HCT116 (cell line): Measurements from ENCODE around the gene SLC9B1. TPM values are rescaled to one million over a fixed set of nuclear protein-coding genes. Genes with fewer than 3 reads are reported as not detected.
"Not testable (repeated sequence)": the region's sequence is repeated elsewhere in the genome, so short reads cannot be mapped to it uniquely, and the experiment has no call there.

ENCODE experiments used
- ATAC-seq: fragments of 200-7000 bp; cut with Tn5 transposase; 2 replicates; pipeline ENCODE4 v1.9.1; 2020; ENCODE audit warnings: mild to moderate bottlenecking, moderate library complexity
- BruUV-seq: library from RNA; stranded (reverse); fragments of 400-500 nt; replicated peaks from 2 replicates; lab custom pipeline; 2021; lab: Mats Ljungman, UMichigan
- CTCF ChIA-PET: fragments of 300-600 bp; sonication (Branson Sonifier 250); formaldehyde crosslinking; loops from one replicate; lab custom pipeline; 2021; ENCODE audit warnings: antibody characterized with exemption; lab: Charles Lee
- POLR2A ChIA-PET: fragments of 300-600, 350-600 bp; sonication (Branson Sonifier 250); formaldehyde crosslinking; loops from one replicate; lab custom pipeline; 2021; ENCODE audit warnings: antibody characterized with exemption; lab: Charles Lee
- RAD21 ChIA-PET, 2 experiments: fragments of 300-600 bp; sonication (Branson Sonifier 250); formaldehyde crosslinking; loops; one replicate each; lab custom pipeline; 2023; ENCODE audit warnings: low total read pairs in 2 of 2; ENCODE audit not compliant: uncharacterized antibody in 2 of 2, unreplicated experiment in 2 of 2, low non-redundant PET in 1 of 2; lab: Charles Lee
- DNase-seq: peaks from one replicate; pipeline ENCODE4 v3.0.0-alpha.2; 2010; ENCODE audit warnings: low read depth, low spot score
- H2AFZ ChIP-seq: fragments of 200-600 bp; shearing (Covaris generic), sonication (generic); 2 replicates; pipeline ENCODE4 v1.6.1; 2017; ENCODE audit warnings: low read depth, mixed run types, mixed read lengths, antibody characterized with exemption, low read length; ENCODE audit not compliant: poor library complexity, severe bottlenecking
- H3K27ac ChIP-seq: 2 replicates; pipeline ENCODE4 v1.5.1; 2012; ENCODE audit warnings: low read depth, low read length
- H3K27me3 ChIP-seq: fragments of 200-600 bp; sonication (generic); 2 replicates; pipeline ENCODE4 v1.6.1; 2016; ENCODE audit warnings: mixed run types, low read length, mixed read lengths; ENCODE audit not compliant: insufficient read depth
- H3K36me3 ChIP-seq, 2 experiments: fragments of 200-500 bp in 1 of 2; fragments of 200-600 bp in 1 of 2; sonication (Bioruptor generic) in 1 of 2; sonication (generic) in 1 of 2; 2 replicates each; pipeline versions ENCODE4 v1.5.1 to v1.6.1; 2014 to 2016; ENCODE audit warnings: low read length in 2 of 2, inconsistent platforms in 1 of 2, mixed read lengths in 1 of 2, mixed run types in 1 of 2; ENCODE audit not compliant: insufficient read depth in 2 of 2, control insufficient read depth in 1 of 2
- H3K4me1 ChIP-seq, 2 experiments: fragments of 200-600 bp in 1 of 2; sonication (generic) in 1 of 2; 2 replicates each; pipeline versions ENCODE4 v1.5.1 to v1.6.1; 2012 to 2017; ENCODE audit warnings: low read length in 2 of 2, inconsistent platforms in 1 of 2, mild to moderate bottlenecking in 1 of 2, mixed read lengths in 1 of 2, mixed run types in 1 of 2, moderate library complexity in 1 of 2; ENCODE audit not compliant: insufficient read depth in 2 of 2, control insufficient read depth in 1 of 2
- H3K4me2 ChIP-seq: fragments of 200-600 bp; sonication (generic); 2 replicates; pipeline ENCODE4 v1.6.1; 2017; ENCODE audit warnings: mixed run types, low read length, mixed read lengths
- H3K4me3 ChIP-seq, 2 experiments: fragments of 200-600 bp in 1 of 2; sonication (generic) in 1 of 2; replicated peaks in 1 of 2; 2 replicates each; pipeline ENCODE4 v1.5.1; 2011 to 2016; ENCODE audit warnings: low read length in 2 of 2, control low read depth in 1 of 2, low read depth in 1 of 2, mild to moderate bottlenecking in 1 of 2, mixed read lengths in 1 of 2, mixed run types in 1 of 2
- H3K79me2 ChIP-seq: fragments of 200-600 bp; sonication (generic); 2 replicates; pipeline ENCODE4 v1.6.1; 2017; ENCODE audit warnings: mild to moderate bottlenecking, mixed run types, low read length, moderate library complexity, mixed read lengths; ENCODE audit not compliant: insufficient read depth
- H3K9ac ChIP-seq: fragments of 200-600 bp; sonication (generic); 2 replicates; pipeline ENCODE4 v1.6.1; 2016; ENCODE audit warnings: low read length, mixed read lengths
- H3K9me2 ChIP-seq: fragments of 200-600 bp; sonication (generic), shearing (Covaris generic); 2 replicates; pipeline ENCODE4 v1.6.1; 2017; ENCODE audit warnings: mixed run types, mild to moderate bottlenecking, moderate library complexity; ENCODE audit not compliant: insufficient read depth
- H3K9me3 ChIP-seq, 2 experiments: fragments of 200-500 bp in 1 of 2; fragments of 200-600 bp in 1 of 2; sonication (Bioruptor generic) in 1 of 2; sonication (generic) in 1 of 2; 2 replicates each; pipeline ENCODE4 v1.6.1; 2014 to 2017; ENCODE audit warnings: low read length in 2 of 2, mixed read lengths in 2 of 2, inconsistent platforms in 1 of 2, low read depth in 1 of 2, mild to moderate bottlenecking in 1 of 2, mixed run types in 1 of 2, moderate library complexity in 1 of 2; ENCODE audit not compliant: control insufficient read depth in 1 of 2, insufficient read depth in 1 of 2
- H4K20me1 ChIP-seq: fragments of 200-600 bp; sonication (generic), shearing (Covaris generic); 2 replicates; pipeline ENCODE4 v1.6.1; 2017; ENCODE audit warnings: mixed run types, mild to moderate bottlenecking, moderate library complexity; ENCODE audit not compliant: insufficient read depth
- EZH2phosphoT487 ChIP-seq: fragments of 200-600 bp; IDR thresholded peaks from 2 replicates; pipeline ENCODE4 v1.6.1; 2018; ENCODE audit warnings: antibody characterized with exemption, borderline replicate concordance
- POLR2A ChIP-seq: IDR thresholded peaks from 2 replicates; pipeline ENCODE4 v1.7.0; 2011; ENCODE audit warnings: borderline replicate concordance; ENCODE audit not compliant: insufficient read depth, insufficient read length; ENCODE audit errors: extremely low read depth
- REST ChIP-seq: IDR thresholded peaks from 2 replicates; pipeline ENCODE4 v1.6.1; 2012; ENCODE audit warnings: low read depth
- YY1 ChIP-seq: IDR thresholded peaks from 2 replicates; pipeline ENCODE4 v1.6.1; 2011; ENCODE audit warnings: low read length, low read depth, moderate library complexity, mild to moderate bottlenecking; ENCODE audit not compliant: insufficient replicate concordance; ENCODE audit errors: extremely low read depth
- ZBTB33 ChIP-seq: IDR thresholded peaks from 2 replicates; pipeline ENCODE4 v1.6.1; 2011; ENCODE audit warnings: mild to moderate bottlenecking, low read length, moderate library complexity; ENCODE audit not compliant: insufficient replicate concordance; ENCODE audit errors: extremely low read depth
- ZNF274 ChIP-seq: fragments of 200-500 bp; sonication (Bioruptor generic); IDR thresholded peaks from 2 replicates; pipeline ENCODE4 v1.6.1; 2014; ENCODE audit warnings: mild to moderate bottlenecking, low read depth, low read length, inconsistent platforms
- intact Hi-C: fragments of 100-400 bp; cut with micrococcal nuclease; formaldehyde crosslinking; loops from 2 replicates; pipeline ENCODE4 v1.10.0; 2022
- total RNA-seq: library from RNA; stranded (reverse); gene quantifications from one replicate; pipeline ENCODE4 v1.2.1, GENCODE V29; 2021; ENCODE audit not compliant: unreplicated experiment
- TF ChIP-seq, protein P1 (sequence below): IDR thresholded peaks from 2 replicates; pipeline ENCODE4 v1.6.1; 2012

The SLC9B1 gene
- total RNA-seq, 1 experiment from 2014 or later, result 0.74 TPM

DNA sequence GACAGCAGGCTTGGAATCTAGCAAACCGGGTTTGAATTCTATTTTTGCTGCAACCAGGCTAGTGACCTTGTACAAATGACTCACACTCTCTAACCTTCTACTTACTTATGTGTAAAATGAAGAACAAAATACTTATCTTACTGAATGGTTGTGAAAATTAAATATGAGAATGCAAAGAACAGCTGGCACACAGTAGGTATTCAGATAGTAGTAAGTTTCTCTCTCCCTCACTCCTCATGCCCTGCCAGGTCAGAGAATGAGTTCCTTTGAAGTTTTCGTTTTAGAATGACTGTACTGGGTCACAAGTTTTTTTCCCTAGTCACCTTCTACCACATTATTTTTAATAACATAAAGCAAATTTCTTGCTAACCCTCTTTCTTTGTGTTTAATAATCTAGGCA is 117.7 kb downstream of the SLC9B1 start:
- peaks cover 0 to 3% of the 10 kb centered on the region in 2 experiments; a peak in 1 of 4 replicates for H3K4me1 ChIP-seq
- no peak overlapping the region for H3K4me3 ChIP-seq
- H3K27me3 ChIP-seq, result no peaks in the 10 kb centered on the region
- no peaks in the 10 kb centered on the region for H3K9me3 ChIP-seq
- no peak for DNase-seq
- no peak for ATAC-seq
- H2AFZ ChIP-seq, result no peak overlapping the region
- BruUV-seq, result no TSS peak
- H3K36me3 ChIP-seq, result no peaks in the 10 kb centered on the region
- no peak overlapping the region for H3K9ac ChIP-seq
- no peaks in the 10 kb centered on the region for H3K9me2 ChIP-seq
- CTCF ChIA-PET, result no interaction called here
- intact Hi-C loops, result no loop called here
- TF ChIP-seq, protein P1, sequence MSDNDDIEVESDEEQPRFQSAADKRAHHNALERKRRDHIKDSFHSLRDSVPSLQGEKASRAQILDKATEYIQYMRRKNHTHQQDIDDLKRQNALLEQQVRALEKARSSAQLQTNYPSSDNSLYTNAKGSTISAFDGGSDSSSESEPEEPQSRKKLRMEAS, result no peak
- TF ChIP-seq ZBTB33, result no peak
- no peak for TF ChIP-seq EZH2phosphoT487
- TF ChIP-seq REST, result no peak
- TF ChIP-seq POLR2A, result no peak
- TF ChIP-seq ZNF274, result no peak
- no peak for TF ChIP-seq YY1
- RAD21 ChIA-PET, result no interaction called here
- no peaks in the 10 kb centered on the region for H4K20me1 ChIP-seq
- POLR2A ChIA-PET, result no interaction called here
- H3K4me2 ChIP-seq, result no peak overlapping the region
- no peaks in the 10 kb centered on the region for H3K79me2 ChIP-seq
- H3K27ac ChIP-seq, result no peak overlapping the region

DNA sequence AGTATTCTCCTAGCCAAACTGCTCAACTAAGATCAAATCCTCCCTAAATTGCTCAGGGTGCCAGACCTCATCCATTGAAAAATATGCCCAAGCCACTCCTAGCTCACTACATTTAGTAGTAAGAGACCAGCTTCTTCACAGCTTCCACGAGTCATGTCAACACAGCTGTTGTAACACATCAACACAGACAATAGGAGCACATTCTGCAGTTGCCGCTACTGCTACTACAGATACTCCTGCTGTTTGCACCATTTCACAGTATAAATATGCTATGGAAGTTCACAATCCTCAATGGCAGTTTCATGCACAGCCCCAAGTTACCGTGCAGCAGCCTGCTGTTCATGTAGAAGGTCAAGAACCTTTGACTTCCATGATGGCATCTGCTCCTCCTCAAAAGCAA is 121.9 kb downstream of the SLC9B1 start:
- H3K4me1 ChIP-seq, CTCF ChIA-PET, H3K4me3 ChIP-seq, POLR2A ChIA-PET, H3K9ac ChIP-seq, H3K36me3 ChIP-seq, H3K27me3 ChIP-seq, RAD21 ChIA-PET, DNase-seq, H3K9me2 ChIP-seq, H3K9me3 ChIP-seq, BruUV-seq, H4K20me1 ChIP-seq, H3K4me2 ChIP-seq, H3K79me2 ChIP-seq, intact Hi-C loops, H3K27ac ChIP-seq, ATAC-seq, H2AFZ ChIP-seq: not testable (repeated sequence)

- H3K79me2 ChIP-seq, CTCF ChIA-PET, H2AFZ ChIP-seq, H3K27me3 ChIP-seq, BruUV-seq, ATAC-seq, H3K4me2 ChIP-seq, DNase-seq, POLR2A ChIA-PET, H3K4me3 ChIP-seq, RAD21 ChIA-PET, H3K9ac ChIP-seq, H3K9me3 ChIP-seq, H3K36me3 ChIP-seq, H3K9me2 ChIP-seq, H3K4me1 ChIP-seq, intact Hi-C loops, H4K20me1 ChIP-seq, H3K27ac ChIP-seq: not testable (repeated sequence)
These were observed 123.0 kb downstream of the SLC9B1 start for GRCh38 chr4:102896547-102896946.
